ENCODE results near the gene UBFD1. TPM values are rescaled to one million over a fixed set of nuclear protein-coding genes. Genes with fewer than 3 reads are reported as not detected.
"Not testable (repeated sequence)": the region's sequence is repeated elsewhere in the genome, so short reads cannot be mapped to it uniquely, and the experiment has no call there.

UBFD1 gene
- total RNA-seq, 1 donor from 2014 or later: 101 TPM

DNA sequence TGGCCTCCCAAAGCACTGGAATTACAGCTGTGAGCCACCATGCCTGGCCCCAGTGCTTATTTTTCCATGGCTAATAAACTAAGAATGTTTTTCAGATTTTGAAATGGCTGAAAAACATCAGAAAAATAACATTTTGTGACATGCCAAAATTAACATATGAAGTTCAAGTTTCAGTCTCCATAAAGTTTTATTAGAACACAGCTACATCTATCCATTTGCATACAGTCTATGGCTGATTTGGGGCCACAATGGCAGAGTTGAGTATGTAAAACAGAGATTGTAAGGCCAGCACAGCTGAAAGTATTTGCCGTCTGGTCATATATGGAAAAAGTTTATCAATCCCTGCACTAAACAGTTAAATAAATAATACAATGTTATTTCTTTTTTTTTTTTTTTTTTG is 52.4 kb downstream of the UBFD1 start:
- H3K27ac Mint-ChIP-seq: no peak overlapping the region
- H3K27me3 Mint-ChIP-seq: no peaks in the 10 kb centered on the region
- H3K4me3 Mint-ChIP-seq (ENCODE audit: low read depth): no peak overlapping the region
- DNase-seq (ENCODE audit: low spot score, unreplicated experiment): no peak
- TF ChIP-seq, protein P1, sequence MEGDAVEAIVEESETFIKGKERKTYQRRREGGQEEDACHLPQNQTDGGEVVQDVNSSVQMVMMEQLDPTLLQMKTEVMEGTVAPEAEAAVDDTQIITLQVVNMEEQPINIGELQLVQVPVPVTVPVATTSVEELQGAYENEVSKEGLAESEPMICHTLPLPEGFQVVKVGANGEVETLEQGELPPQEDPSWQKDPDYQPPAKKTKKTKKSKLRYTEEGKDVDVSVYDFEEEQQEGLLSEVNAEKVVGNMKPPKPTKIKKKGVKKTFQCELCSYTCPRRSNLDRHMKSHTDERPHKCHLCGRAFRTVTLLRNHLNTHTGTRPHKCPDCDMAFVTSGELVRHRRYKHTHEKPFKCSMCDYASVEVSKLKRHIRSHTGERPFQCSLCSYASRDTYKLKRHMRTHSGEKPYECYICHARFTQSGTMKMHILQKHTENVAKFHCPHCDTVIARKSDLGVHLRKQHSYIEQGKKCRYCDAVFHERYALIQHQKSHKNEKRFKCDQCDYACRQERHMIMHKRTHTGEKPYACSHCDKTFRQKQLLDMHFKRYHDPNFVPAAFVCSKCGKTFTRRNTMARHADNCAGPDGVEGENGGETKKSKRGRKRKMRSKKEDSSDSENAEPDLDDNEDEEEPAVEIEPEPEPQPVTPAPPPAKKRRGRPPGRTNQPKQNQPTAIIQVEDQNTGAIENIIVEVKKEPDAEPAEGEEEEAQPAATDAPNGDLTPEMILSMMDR (IDR thresholded peaks at IDR 0.05; ENCODE audit: unreplicated experiment): no peak
- peaks cover 6% of the 10 kb centered on the region for H3K36me3 Mint-ChIP-seq (ENCODE audit: insufficient read depth)
- H3K9me3 Mint-ChIP-seq (ENCODE audit: low read depth): no peaks in the 10 kb centered on the region
- no peaks in the 10 kb centered on the region for H3K4me1 Mint-ChIP-seq (ENCODE audit: low read depth)

DNA sequence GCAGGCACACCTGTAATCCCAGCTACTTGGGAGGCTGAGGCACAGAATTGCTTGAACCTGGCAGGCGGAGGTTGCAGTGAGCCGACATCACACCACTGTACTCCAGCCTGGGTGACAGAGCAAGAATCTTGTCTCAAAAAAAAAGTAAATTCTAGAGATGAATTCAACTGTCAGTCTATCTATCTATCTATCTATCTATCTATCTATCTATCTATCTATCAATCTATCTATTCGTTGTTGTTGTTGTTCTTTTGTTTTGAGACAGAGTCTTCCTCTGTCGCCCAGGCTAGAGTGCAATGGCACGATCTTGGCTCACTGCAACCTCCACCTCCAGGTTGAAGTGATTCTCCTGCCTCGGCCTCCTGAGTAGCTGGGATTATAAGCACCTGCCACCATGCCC is 53.4 kb downstream of the UBFD1 start:
- not testable (repeated sequence) for H3K27ac Mint-ChIP-seq; H3K9me3 Mint-ChIP-seq (ENCODE audit: low read depth); H3K4me1 Mint-ChIP-seq (ENCODE audit: low read depth); DNase-seq (ENCODE audit: low spot score, unreplicated experiment); H3K4me3 Mint-ChIP-seq (ENCODE audit: low read depth); H3K27me3 Mint-ChIP-seq; H3K36me3 Mint-ChIP-seq (ENCODE audit: insufficient read depth)

DNA sequence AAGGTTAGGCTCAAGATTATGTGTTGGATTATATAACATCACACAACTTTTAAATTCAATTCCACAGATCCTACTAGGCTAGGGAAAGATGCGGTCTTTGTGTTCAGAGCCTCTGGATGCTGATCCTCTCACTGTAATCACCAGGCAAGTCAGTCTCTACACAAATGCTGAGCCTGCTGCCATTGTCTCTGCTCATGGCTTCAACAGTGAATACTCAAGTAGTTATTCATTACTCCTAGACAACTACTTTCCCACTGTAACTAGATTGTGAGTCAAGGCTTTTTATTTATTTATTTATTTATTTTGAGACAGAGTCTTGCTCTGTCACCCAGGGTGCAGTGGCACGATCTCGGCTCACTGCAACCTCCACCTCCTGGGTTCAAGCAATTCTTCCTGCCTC is 54.4 kb downstream of the UBFD1 start:
- no peaks in the 10 kb centered on the region for H3K4me1 Mint-ChIP-seq (ENCODE audit: low read depth)
- H3K4me3 Mint-ChIP-seq (ENCODE audit: low read depth): no peak overlapping the region
- H3K36me3 Mint-ChIP-seq (ENCODE audit: insufficient read depth): peaks cover 9% of the 10 kb centered on the region
- no peak overlapping the region for H3K27ac Mint-ChIP-seq
- H3K27me3 Mint-ChIP-seq: no peaks in the 10 kb centered on the region
- TF ChIP-seq, protein P1 (IDR thresholded peaks at IDR 0.05; ENCODE audit: unreplicated experiment): no peak
- no peak for DNase-seq (ENCODE audit: low spot score, unreplicated experiment)
- no peaks in the 10 kb centered on the region for H3K9me3 Mint-ChIP-seq (ENCODE audit: low read depth)

DNA sequence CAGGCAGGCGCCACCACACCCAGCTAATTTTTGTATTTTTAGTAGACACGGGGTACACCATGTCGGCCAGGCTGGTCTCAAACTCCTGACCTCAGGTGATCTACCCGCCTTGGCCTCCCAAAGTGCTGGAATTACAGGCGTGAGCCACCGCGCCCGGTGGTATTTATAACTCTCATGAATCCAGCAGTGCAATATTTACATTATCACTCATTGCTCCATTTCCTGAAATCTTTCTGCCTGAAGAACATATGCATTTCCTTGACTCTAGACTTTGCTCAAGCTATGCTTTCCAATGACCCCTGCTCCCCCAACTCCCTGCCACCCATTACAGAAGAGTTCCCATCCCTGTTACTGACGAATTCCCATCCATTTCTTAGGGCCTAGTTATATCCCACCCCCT is 58.3 kb downstream of the UBFD1 start:
- Mint-ChIP-seq H3K27me3 (no peaks in the 10 kb centered on the region), H3K4me1 (ENCODE audit: low read depth) (no peaks in the 10 kb centered on the region), H3K4me3 (ENCODE audit: low read depth) (no peak overlapping the region), H3K36me3 (ENCODE audit: insufficient read depth) (peaks cover 17% of the 10 kb centered on the region), H3K27ac (no peak overlapping the region), H3K9me3 (ENCODE audit: low read depth) (no peaks in the 10 kb centered on the region)
- DNase-seq (ENCODE audit: low spot score, unreplicated experiment): no peak
- TF ChIP-seq, protein P1 (IDR thresholded peaks at IDR 0.05; ENCODE audit: unreplicated experiment): no peak

Other genes with a start within 250 kb of the UBFD1 start
- gene COG7, start 104.5 kb upstream of the UBFD1 start, total RNA-seq: 24.9 and 28.3 TPM in 2 replicates
- 87.5 and 89.9 TPM in 2 replicates for gene GGA2, start 47.2 kb upstream of the UBFD1 start, total RNA-seq
- gene EARS2, start 377 bp upstream of the UBFD1 start, total RNA-seq: 24.7 and 26.6 TPM in 2 replicates
- 75.9 and 80.2 TPM in 2 replicates for gene NDUFAB1, start 38.6 kb downstream of the UBFD1 start, total RNA-seq
- 21.0 TPM in 2 replicates for gene PALB2, start 83.6 kb downstream of the UBFD1 start, total RNA-seq
- gene DCTN5, start 83.7 kb downstream of the UBFD1 start, total RNA-seq: 79.8 and 88.9 TPM in 2 replicates
- 30.4 and 36.2 TPM in 2 replicates for gene PLK1, start 121.2 kb downstream of the UBFD1 start, total RNA-seq
- gene ERN2, start 155.5 kb downstream of the UBFD1 start, total RNA-seq: 0.60 and 0.71 TPM in 2 replicates
- not detected in 2 replicates for gene CHP2, start 197.3 kb downstream of the UBFD1 start, total RNA-seq

Data from progenitor cell of endocrine pancreas (in vitro differentiated cells).